Epithelial cell of esophagus (primary cell): ENCODE results near the gene ADM5.

ENCODE experiments used
- DNase-seq: peaks from one replicate; pipeline ENCODE4 v3.0.0; 2010; ENCODE audit warnings: low read depth
- H3K4me3 ChIP-seq: 2 replicates; pipeline ENCODE4 v1.5.1; 2011; ENCODE audit warnings: mild to moderate bottlenecking, low read length, control low read depth
- TF ChIP-seq, protein P1 (sequence below): IDR thresholded peaks from 2 replicates; pipeline ENCODE4 v1.5.1; 2011; ENCODE audit warnings: low read depth, mild to moderate bottlenecking, low read length, control low read depth, inconsistent platforms; ENCODE audit not compliant: insufficient read depth; ENCODE audit errors: missing control alignments

Gene ADM5

GRCh38 chr19:49645592-49645991 is 43.8 kb upstream of the ADM5 start:
- no peak overlapping the region for H3K4me3 ChIP-seq
- DNase-seq, result no peak
- TF ChIP-seq, protein P1, sequence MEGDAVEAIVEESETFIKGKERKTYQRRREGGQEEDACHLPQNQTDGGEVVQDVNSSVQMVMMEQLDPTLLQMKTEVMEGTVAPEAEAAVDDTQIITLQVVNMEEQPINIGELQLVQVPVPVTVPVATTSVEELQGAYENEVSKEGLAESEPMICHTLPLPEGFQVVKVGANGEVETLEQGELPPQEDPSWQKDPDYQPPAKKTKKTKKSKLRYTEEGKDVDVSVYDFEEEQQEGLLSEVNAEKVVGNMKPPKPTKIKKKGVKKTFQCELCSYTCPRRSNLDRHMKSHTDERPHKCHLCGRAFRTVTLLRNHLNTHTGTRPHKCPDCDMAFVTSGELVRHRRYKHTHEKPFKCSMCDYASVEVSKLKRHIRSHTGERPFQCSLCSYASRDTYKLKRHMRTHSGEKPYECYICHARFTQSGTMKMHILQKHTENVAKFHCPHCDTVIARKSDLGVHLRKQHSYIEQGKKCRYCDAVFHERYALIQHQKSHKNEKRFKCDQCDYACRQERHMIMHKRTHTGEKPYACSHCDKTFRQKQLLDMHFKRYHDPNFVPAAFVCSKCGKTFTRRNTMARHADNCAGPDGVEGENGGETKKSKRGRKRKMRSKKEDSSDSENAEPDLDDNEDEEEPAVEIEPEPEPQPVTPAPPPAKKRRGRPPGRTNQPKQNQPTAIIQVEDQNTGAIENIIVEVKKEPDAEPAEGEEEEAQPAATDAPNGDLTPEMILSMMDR, result no peak

- DNase-seq, result no peak
- H3K4me3 ChIP-seq, result no peak overlapping the region
- TF ChIP-seq, protein P1, result no peak
Measured at GRCh38 chr19:49645995-49646394, 43.4 kb upstream of the ADM5 start.

DNA sequence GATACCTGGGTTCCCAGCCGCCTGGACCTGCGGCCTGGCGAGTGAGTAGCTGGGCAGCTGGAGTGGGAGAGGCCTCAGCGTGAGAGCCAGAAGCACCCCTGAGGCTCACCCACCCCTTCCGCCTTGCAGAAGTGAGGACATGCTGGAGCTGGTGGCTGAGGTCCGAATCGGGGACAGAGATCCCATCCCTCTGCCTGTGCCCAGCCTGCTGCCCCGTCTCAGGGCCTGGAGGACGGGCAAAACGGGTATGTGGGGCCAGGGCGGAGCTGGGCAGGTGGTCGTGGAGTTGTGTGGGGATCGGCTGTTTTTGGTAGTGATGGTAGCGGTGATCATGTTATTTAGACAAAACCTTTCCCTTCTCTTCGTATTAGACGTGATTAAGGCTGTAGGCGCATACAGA is 42.8 kb upstream of the ADM5 start:
- H3K4me3 ChIP-seq, result no peak overlapping the region
- TF ChIP-seq, protein P1, result no peak
- no peak for DNase-seq

GRCh38 chr19:49651029-49651819 is 38.2 kb upstream of the ADM5 start:
- DNase-seq, result no peak
- TF ChIP-seq, protein P1, result no peak
- H3K4me3 ChIP-seq, result no peak overlapping the region

DNA sequence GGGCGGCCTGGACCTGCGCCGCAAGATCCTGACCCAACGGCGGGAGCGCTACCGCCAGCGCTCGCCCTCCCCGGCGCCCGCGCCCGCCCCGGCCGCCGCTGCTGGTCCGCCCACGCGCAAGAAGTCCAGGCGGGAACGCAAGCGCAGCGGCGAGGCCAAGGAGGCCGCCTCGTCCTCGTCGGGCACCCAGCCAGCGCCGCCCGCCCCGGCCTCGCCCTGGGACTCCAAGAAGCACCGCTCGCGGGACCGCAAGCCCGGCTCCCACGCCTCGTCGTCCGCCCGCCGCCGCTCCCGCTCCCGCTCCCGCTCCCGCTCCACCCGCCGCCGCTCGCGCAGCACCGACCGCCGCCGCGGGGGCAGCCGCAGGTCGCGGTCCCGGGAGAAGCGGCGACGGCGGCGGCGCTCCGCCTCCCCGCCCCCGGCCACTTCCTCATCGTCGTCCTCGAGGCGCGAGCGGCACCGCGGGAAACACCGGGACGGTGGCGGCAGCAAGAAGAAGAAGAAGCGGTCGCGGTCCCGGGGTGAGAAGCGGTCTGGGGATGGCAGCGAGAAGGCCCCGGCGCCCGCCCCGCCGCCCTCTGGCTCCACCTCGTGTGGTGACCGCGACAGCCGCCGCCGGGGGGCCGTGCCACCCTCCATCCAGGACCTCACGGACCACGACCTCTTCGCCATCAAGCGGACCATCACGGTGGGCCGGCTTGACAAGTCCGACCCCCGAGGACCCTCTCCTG is 37.4 kb upstream of the ADM5 start:
- TF ChIP-seq, protein P1, result no peak
- no peak overlapping the region for H3K4me3 ChIP-seq
- DNase-seq, result no peak

DNA sequence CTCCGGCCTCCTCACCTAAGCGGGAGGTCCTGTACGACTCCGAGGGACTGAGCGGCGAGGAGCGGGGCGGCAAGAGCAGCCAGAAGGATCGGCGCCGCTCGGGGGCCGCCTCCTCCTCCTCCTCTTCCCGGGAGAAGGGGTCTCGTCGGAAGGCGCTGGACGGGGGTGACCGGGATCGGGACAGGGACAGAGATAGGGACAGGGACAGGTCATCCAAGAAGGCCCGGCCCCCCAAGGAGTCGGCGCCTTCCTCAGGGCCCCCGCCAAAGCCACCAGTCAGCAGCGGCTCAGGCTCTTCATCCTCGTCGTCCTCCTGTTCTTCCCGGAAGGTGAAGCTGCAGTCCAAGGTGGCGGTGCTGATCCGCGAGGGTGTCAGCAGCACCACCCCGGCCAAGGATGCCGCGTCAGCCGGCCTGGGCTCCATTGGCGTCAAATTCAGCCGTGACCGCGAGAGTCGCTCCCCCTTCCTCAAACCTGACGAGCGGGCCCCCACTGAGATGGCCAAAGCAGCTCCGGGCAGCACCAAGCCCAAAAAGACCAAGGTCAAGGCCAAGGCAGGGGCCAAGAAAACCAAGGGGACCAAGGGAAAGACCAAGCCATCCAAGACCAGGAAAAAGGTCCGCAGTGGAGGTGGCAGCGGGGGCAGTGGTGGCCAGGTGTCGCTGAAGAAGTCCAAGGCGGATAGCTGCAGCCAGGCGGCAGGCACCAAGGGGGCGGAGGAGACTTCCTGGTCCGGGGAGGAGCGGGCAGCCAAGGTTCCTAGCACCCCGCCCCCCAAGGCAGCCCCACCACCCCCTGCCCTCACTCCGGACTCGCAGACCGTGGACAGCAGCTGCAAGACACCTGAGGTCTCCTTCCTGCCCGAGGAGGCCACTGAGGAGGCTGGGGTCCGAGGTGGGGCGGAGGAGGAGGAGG is 36.6 kb upstream of the ADM5 start:
- DNase-seq, result no peak
- no peak overlapping the region for H3K4me3 ChIP-seq
- TF ChIP-seq, protein P1, result no peak
